ENCODE measurements around the gene S1PR3.
A peak's percentile ranks its signal among the peaks of the same experiment; 100 is the strongest.

The S1PR3 gene

GRCh38 chr9:89037891-89038290 is 46.6 kb downstream of the S1PR3 start:
- no peak for TF ChIP-seq CTCF (IDR thresholded peaks at IDR 0.05; ENCODE audit: low read depth, low read length)
- no peak overlapping the region for H3K4me3 ChIP-seq (replicated peaks in 1 of 2; ENCODE audit: low read depth in 2 of 2, low read length in 2 of 2)
- DNase-seq (ENCODE audit: low read depth in 2 of 2) = no peak

GRCh38 chr9:89038382-89039103 is 47.3 kb downstream of the S1PR3 start:
- no peak for TF ChIP-seq CTCF (IDR thresholded peaks at IDR 0.05; ENCODE audit: low read depth, low read length)
- H3K4me3 ChIP-seq (replicated peaks in 1 of 2; ENCODE audit: low read depth in 2 of 2, low read length in 2 of 2) = no peak overlapping the region
- peak; percentile 96 to 99 for DNase-seq (ENCODE audit: low read depth in 2 of 2)

GRCh38 chr9:89039104-89039465 is 47.8 kb downstream of the S1PR3 start:
- no peak overlapping the region for H3K4me3 ChIP-seq (replicated peaks in 1 of 2; ENCODE audit: low read depth in 2 of 2, low read length in 2 of 2)
- no peak for TF ChIP-seq CTCF (IDR thresholded peaks at IDR 0.05; ENCODE audit: low read depth, low read length)
- no peak for DNase-seq (ENCODE audit: low read depth in 2 of 2)

- no peak overlapping the region for H3K4me3 ChIP-seq (replicated peaks in 1 of 2; ENCODE audit: low read depth in 2 of 2, low read length in 2 of 2)
These were observed 48.4 kb downstream of the S1PR3 start for GRCh38 chr9:89039664-89040063.

GRCh38 chr9:89042984-89043383 is 51.7 kb downstream of the S1PR3 start:
- no peak for TF ChIP-seq CTCF (IDR thresholded peaks at IDR 0.05; ENCODE audit: low read depth, low read length)

More at GRCh38 chr9:89039664-89040063, 48.4 kb downstream of the S1PR3 start:
- TF ChIP-seq CTCF (IDR thresholded peaks at IDR 0.05; ENCODE audit: low read depth, low read length) = no peak
- DNase-seq (ENCODE audit: low read depth in 2 of 2) = no peak

GRCh38 chr9:89044104-89044503 is 52.8 kb downstream of the S1PR3 start:
- TF ChIP-seq CTCF (IDR thresholded peaks at IDR 0.05; ENCODE audit: low read depth, low read length) = no peak
- no peak for DNase-seq (ENCODE audit: low read depth in 2 of 2)
- H3K4me3 ChIP-seq (replicated peaks in 1 of 2; ENCODE audit: low read depth in 2 of 2, low read length in 2 of 2) = no peak overlapping the region

More at GRCh38 chr9:89042984-89043383, 51.7 kb downstream of the S1PR3 start:
- DNase-seq (ENCODE audit: low read depth in 2 of 2) = no peak
- no peak overlapping the region for H3K4me3 ChIP-seq (replicated peaks in 1 of 2; ENCODE audit: low read depth in 2 of 2, low read length in 2 of 2)

- DNase-seq (ENCODE audit: low read depth in 2 of 2) = no peak
- H3K4me3 ChIP-seq (replicated peaks in 1 of 2; ENCODE audit: low read depth in 2 of 2, low read length in 2 of 2) = no peak overlapping the region
- TF ChIP-seq CTCF (IDR thresholded peaks at IDR 0.05; ENCODE audit: low read depth, low read length) = no peak
These were observed 53.6 kb downstream of the S1PR3 start for GRCh38 chr9:89044881-89045280.

Measured in cardiac fibroblast (primary cell).